Subcutaneous adipose tissue (tissue), 4 donors: ENCODE results near the gene ADSS2. TPM values are rescaled to one million over a fixed set of nuclear protein-coding genes. Genes with fewer than 3 reads are reported as not detected.

ENCODE experiments used
- total RNA-seq, 4 donors: library from RNA; depleted of rRNA; stranded (reverse); fragments of >200 nt; gene quantifications; one replicate each; pipeline ENCODE4 v1.1.0, GENCODE V29; 2016
- TF ChIP-seq, protein P1 (sequence below): fragments of 450-650 bp; IDR thresholded peaks from one replicate; pipeline ENCODE4 v1.5.1; 2016; ENCODE audit warnings: low read depth, mild to moderate bottlenecking, control low read depth, antibody characterized with exemption, moderate library complexity

ADSS2 gene
- total RNA-seq, 4 donors from 2014 or later: 29.6 to 45.7 (median 38.0) TPM

GRCh38 chr1:244437086-244437468 lies 14.6 kb downstream of the ADSS2 start:
- TF ChIP-seq, protein P1, sequence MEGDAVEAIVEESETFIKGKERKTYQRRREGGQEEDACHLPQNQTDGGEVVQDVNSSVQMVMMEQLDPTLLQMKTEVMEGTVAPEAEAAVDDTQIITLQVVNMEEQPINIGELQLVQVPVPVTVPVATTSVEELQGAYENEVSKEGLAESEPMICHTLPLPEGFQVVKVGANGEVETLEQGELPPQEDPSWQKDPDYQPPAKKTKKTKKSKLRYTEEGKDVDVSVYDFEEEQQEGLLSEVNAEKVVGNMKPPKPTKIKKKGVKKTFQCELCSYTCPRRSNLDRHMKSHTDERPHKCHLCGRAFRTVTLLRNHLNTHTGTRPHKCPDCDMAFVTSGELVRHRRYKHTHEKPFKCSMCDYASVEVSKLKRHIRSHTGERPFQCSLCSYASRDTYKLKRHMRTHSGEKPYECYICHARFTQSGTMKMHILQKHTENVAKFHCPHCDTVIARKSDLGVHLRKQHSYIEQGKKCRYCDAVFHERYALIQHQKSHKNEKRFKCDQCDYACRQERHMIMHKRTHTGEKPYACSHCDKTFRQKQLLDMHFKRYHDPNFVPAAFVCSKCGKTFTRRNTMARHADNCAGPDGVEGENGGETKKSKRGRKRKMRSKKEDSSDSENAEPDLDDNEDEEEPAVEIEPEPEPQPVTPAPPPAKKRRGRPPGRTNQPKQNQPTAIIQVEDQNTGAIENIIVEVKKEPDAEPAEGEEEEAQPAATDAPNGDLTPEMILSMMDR: no peak

DNA sequence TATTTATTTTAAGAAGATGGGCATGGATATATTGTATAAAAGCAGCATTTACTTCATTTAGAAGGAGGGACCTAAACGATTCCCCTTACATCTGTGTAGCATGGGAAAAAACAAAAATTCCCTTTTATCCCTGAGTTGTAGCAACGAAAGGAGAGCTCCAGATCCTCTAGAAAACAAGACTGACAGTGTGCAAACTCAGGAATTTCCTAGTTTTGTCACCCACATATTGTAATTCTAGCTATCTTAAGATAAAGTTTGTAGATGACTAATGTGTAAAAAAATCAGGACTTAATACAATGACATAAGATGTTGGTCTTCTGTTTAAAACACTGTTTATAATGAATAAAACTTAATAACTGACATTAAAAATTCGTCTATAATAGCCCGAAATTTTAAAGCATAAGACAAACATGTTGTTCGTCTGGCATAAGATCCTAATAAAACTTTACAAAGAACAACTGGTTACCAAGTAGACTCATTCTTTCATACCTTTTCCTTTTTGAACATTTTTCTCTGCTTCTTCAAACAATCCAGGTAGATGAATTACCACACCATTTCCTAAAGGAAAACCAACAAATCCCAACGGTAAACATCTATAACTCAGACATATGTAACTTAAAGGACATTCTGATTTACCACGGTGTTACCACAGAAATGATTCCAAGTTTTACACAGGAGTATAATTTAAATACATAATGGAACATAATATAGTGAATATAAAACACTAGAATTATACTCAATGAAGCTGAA lies 15.2 kb downstream of the ADSS2 start:
- TF ChIP-seq, protein P1: no peak

GRCh38 chr1:244435562-244436205 lies 16.0 kb downstream of the ADSS2 start:
- TF ChIP-seq, protein P1: no peak

DNA sequence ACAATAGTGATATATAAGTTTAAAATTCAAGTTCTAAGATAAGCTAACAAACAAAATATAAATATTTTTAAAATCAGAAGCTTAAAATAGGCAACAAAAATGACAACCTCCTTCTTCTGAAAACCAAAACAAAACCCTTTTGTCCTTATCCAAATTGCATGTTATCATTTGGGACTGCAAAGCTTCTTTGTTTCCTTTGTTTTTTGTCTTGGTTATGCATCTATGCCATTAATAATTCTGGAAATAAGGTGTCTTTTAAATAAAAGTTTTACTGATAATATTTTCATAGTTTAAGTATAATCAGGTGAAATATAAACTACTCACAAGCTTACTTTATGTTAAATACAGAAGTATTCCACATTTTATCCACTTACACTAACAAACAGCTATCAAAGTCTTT lies 20.5 kb downstream of the ADSS2 start:
- TF ChIP-seq, protein P1: no peak

- TF ChIP-seq, protein P1: no peak
These were observed 21.9 kb downstream of the ADSS2 start for GRCh38 chr1:244429818-244430217.

- TF ChIP-seq, protein P1: no peak
These were observed 24.1 kb downstream of the ADSS2 start for GRCh38 chr1:244427647-244428046.

DNA sequence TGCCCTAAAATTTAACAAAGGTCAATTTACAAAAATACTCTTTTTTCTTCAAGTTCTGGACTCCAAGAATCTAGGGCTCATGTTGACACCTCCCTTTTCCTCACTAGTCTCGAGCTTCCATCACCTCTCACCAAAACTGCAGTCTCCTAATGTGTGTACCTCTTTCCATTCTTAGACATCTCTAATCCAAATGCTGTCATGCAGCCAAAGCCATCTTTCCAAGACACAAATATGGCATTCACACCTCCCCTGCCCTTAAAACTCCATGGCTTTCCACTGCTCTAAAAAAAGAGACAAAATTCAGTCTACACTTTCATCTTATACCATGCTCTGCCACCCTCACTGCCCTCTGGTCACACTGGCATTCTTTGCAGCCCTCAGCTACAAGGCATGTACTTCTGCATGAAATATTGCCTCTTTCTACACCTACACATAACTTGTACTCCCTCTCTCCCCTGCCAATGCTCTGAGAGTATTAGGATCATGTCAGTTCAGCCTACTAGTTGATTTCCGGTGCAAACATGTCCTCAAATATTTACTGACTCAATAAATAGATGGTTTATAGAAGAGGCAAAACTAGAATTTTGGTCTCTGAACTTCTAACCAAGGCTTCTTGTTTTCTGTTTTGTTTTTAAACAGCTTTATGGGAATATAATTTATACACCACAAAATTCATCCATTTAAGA lies 26.9 kb downstream of the ADSS2 start:
- TF ChIP-seq, protein P1: no peak
